HCT116 (cell line): ENCODE results near the gene ELFN2. TPM values are rescaled to one million over a fixed set of nuclear protein-coding genes. Genes with fewer than 3 reads are reported as not detected.
A peak's percentile ranks its signal among the peaks of the same experiment; 100 is the strongest.

Experiments
- ATAC-seq: fragments of 200-7000 bp; cut with Tn5 transposase; 2 replicates; pipeline ENCODE4 v1.9.1; 2020; ENCODE audit warnings: mild to moderate bottlenecking, moderate library complexity
- BruUV-seq: library from RNA; stranded (reverse); fragments of 400-500 nt; replicated peaks from 2 replicates; lab custom pipeline; 2021; lab: Mats Ljungman, UMichigan
- CTCF ChIA-PET: fragments of 300-600 bp; sonication (Branson Sonifier 250); formaldehyde crosslinking; loops from one replicate; lab custom pipeline; 2021; ENCODE audit warnings: antibody characterized with exemption; lab: Charles Lee
- POLR2A ChIA-PET: fragments of 300-600, 350-600 bp; sonication (Branson Sonifier 250); formaldehyde crosslinking; loops from one replicate; lab custom pipeline; 2021; ENCODE audit warnings: antibody characterized with exemption; lab: Charles Lee
- RAD21 ChIA-PET, 2 experiments: fragments of 300-600 bp; sonication (Branson Sonifier 250); formaldehyde crosslinking; loops; one replicate each; lab custom pipeline; 2023; ENCODE audit warnings: low total read pairs in 2 of 2; ENCODE audit not compliant: uncharacterized antibody in 2 of 2, unreplicated experiment in 2 of 2, low non-redundant PET in 1 of 2; lab: Charles Lee
- DNase-seq: peaks from one replicate; pipeline ENCODE4 v3.0.0-alpha.2; 2010; ENCODE audit warnings: low read depth, low spot score
- H2AFZ ChIP-seq: fragments of 200-600 bp; shearing (Covaris generic), sonication (generic); 2 replicates; pipeline ENCODE4 v1.6.1; 2017; ENCODE audit warnings: low read depth, mixed run types, mixed read lengths, antibody characterized with exemption, low read length; ENCODE audit not compliant: poor library complexity, severe bottlenecking
- H3K27ac ChIP-seq: 2 replicates; pipeline ENCODE4 v1.5.1; 2012; ENCODE audit warnings: low read depth, low read length
- H3K27me3 ChIP-seq: fragments of 200-600 bp; sonication (generic); 2 replicates; pipeline ENCODE4 v1.6.1; 2016; ENCODE audit warnings: mixed run types, low read length, mixed read lengths; ENCODE audit not compliant: insufficient read depth
- H3K36me3 ChIP-seq, 2 experiments: fragments of 200-500 bp in 1 of 2; fragments of 200-600 bp in 1 of 2; sonication (Bioruptor generic) in 1 of 2; sonication (generic) in 1 of 2; 2 replicates each; pipeline versions ENCODE4 v1.5.1 to v1.6.1; 2014 to 2016; ENCODE audit warnings: low read length in 2 of 2, inconsistent platforms in 1 of 2, mixed read lengths in 1 of 2, mixed run types in 1 of 2; ENCODE audit not compliant: insufficient read depth in 2 of 2, control insufficient read depth in 1 of 2
- H3K4me1 ChIP-seq, 2 experiments: fragments of 200-600 bp in 1 of 2; sonication (generic) in 1 of 2; 2 replicates each; pipeline versions ENCODE4 v1.5.1 to v1.6.1; 2012 to 2017; ENCODE audit warnings: low read length in 2 of 2, inconsistent platforms in 1 of 2, mild to moderate bottlenecking in 1 of 2, mixed read lengths in 1 of 2, mixed run types in 1 of 2, moderate library complexity in 1 of 2; ENCODE audit not compliant: insufficient read depth in 2 of 2, control insufficient read depth in 1 of 2
- H3K4me2 ChIP-seq: fragments of 200-600 bp; sonication (generic); 2 replicates; pipeline ENCODE4 v1.6.1; 2017; ENCODE audit warnings: mixed run types, low read length, mixed read lengths
- H3K4me3 ChIP-seq, 2 experiments: fragments of 200-600 bp in 1 of 2; sonication (generic) in 1 of 2; replicated peaks in 1 of 2; 2 replicates each; pipeline ENCODE4 v1.5.1; 2011 to 2016; ENCODE audit warnings: low read length in 2 of 2, control low read depth in 1 of 2, low read depth in 1 of 2, mild to moderate bottlenecking in 1 of 2, mixed read lengths in 1 of 2, mixed run types in 1 of 2
- H3K79me2 ChIP-seq: fragments of 200-600 bp; sonication (generic); 2 replicates; pipeline ENCODE4 v1.6.1; 2017; ENCODE audit warnings: mild to moderate bottlenecking, mixed run types, low read length, moderate library complexity, mixed read lengths; ENCODE audit not compliant: insufficient read depth
- H3K9ac ChIP-seq: fragments of 200-600 bp; sonication (generic); 2 replicates; pipeline ENCODE4 v1.6.1; 2016; ENCODE audit warnings: low read length, mixed read lengths
- H3K9me2 ChIP-seq: fragments of 200-600 bp; sonication (generic), shearing (Covaris generic); 2 replicates; pipeline ENCODE4 v1.6.1; 2017; ENCODE audit warnings: mixed run types, mild to moderate bottlenecking, moderate library complexity; ENCODE audit not compliant: insufficient read depth
- H3K9me3 ChIP-seq, 2 experiments: fragments of 200-500 bp in 1 of 2; fragments of 200-600 bp in 1 of 2; sonication (Bioruptor generic) in 1 of 2; sonication (generic) in 1 of 2; 2 replicates each; pipeline ENCODE4 v1.6.1; 2014 to 2017; ENCODE audit warnings: low read length in 2 of 2, mixed read lengths in 2 of 2, inconsistent platforms in 1 of 2, low read depth in 1 of 2, mild to moderate bottlenecking in 1 of 2, mixed run types in 1 of 2, moderate library complexity in 1 of 2; ENCODE audit not compliant: control insufficient read depth in 1 of 2, insufficient read depth in 1 of 2
- H4K20me1 ChIP-seq: fragments of 200-600 bp; sonication (generic), shearing (Covaris generic); 2 replicates; pipeline ENCODE4 v1.6.1; 2017; ENCODE audit warnings: mixed run types, mild to moderate bottlenecking, moderate library complexity; ENCODE audit not compliant: insufficient read depth
- CBX3 ChIP-seq: IDR thresholded peaks from 2 replicates; pipeline ENCODE4 v1.6.1; 2012; ENCODE audit warnings: low read depth
- CEBPB ChIP-seq: IDR thresholded peaks from 2 replicates; pipeline ENCODE4 v1.6.1; 2012; ENCODE audit warnings: low read depth
- ELF1 ChIP-seq: IDR thresholded peaks from 2 replicates; pipeline ENCODE4 v1.6.1; 2012; ENCODE audit warnings: low read depth, borderline replicate concordance
- EZH2 ChIP-seq: fragments of 200-600 bp; sonication (generic); IDR thresholded peaks from 2 replicates; pipeline ENCODE4 v1.6.1; 2017; ENCODE audit warnings: antibody characterized with exemption, mixed run types
- EZH2phosphoT487 ChIP-seq: fragments of 200-600 bp; IDR thresholded peaks from 2 replicates; pipeline ENCODE4 v1.6.1; 2018; ENCODE audit warnings: antibody characterized with exemption, borderline replicate concordance
- FOSL1 ChIP-seq: IDR thresholded peaks from 2 replicates; pipeline ENCODE4 v1.6.1; 2012; ENCODE audit warnings: low read depth
- POLR2A ChIP-seq: IDR thresholded peaks from 2 replicates; pipeline ENCODE4 v1.7.0; 2011; ENCODE audit warnings: borderline replicate concordance; ENCODE audit not compliant: insufficient read depth, insufficient read length; ENCODE audit errors: extremely low read depth
- SP1 ChIP-seq: IDR thresholded peaks from 2 replicates; pipeline ENCODE4 v1.6.1; 2012; ENCODE audit warnings: low read depth
- SRF ChIP-seq: IDR thresholded peaks from 2 replicates; pipeline ENCODE4 v1.6.1; 2012; ENCODE audit warnings: low read depth
- YY1 ChIP-seq: IDR thresholded peaks from 2 replicates; pipeline ENCODE4 v1.6.1; 2011; ENCODE audit warnings: low read length, low read depth, moderate library complexity, mild to moderate bottlenecking; ENCODE audit not compliant: insufficient replicate concordance; ENCODE audit errors: extremely low read depth
- ZBTB33 ChIP-seq: IDR thresholded peaks from 2 replicates; pipeline ENCODE4 v1.6.1; 2011; ENCODE audit warnings: mild to moderate bottlenecking, low read length, moderate library complexity; ENCODE audit not compliant: insufficient replicate concordance; ENCODE audit errors: extremely low read depth
- ZFX ChIP-seq: fragments of 450-650 bp; IDR thresholded peaks from 2 replicates; pipeline ENCODE4 v1.6.1; 2017
- ZNF274 ChIP-seq: fragments of 200-500 bp; sonication (Bioruptor generic); IDR thresholded peaks from 2 replicates; pipeline ENCODE4 v1.6.1; 2014; ENCODE audit warnings: mild to moderate bottlenecking, low read depth, low read length, inconsistent platforms
- intact Hi-C: fragments of 100-400 bp; cut with micrococcal nuclease; formaldehyde crosslinking; loops from 2 replicates; pipeline ENCODE4 v1.10.0; 2022
- total RNA-seq: library from RNA; stranded (reverse); gene quantifications from one replicate; pipeline ENCODE4 v1.2.1, GENCODE V29; 2021; ENCODE audit not compliant: unreplicated experiment
- TF ChIP-seq, protein P1 (sequence below): IDR thresholded peaks from 2 replicates; pipeline ENCODE4 v1.6.1; 2012

Gene ELFN2
- total RNA-seq, 1 experiment from 2014 or later, result 45.4 TPM

DNA sequence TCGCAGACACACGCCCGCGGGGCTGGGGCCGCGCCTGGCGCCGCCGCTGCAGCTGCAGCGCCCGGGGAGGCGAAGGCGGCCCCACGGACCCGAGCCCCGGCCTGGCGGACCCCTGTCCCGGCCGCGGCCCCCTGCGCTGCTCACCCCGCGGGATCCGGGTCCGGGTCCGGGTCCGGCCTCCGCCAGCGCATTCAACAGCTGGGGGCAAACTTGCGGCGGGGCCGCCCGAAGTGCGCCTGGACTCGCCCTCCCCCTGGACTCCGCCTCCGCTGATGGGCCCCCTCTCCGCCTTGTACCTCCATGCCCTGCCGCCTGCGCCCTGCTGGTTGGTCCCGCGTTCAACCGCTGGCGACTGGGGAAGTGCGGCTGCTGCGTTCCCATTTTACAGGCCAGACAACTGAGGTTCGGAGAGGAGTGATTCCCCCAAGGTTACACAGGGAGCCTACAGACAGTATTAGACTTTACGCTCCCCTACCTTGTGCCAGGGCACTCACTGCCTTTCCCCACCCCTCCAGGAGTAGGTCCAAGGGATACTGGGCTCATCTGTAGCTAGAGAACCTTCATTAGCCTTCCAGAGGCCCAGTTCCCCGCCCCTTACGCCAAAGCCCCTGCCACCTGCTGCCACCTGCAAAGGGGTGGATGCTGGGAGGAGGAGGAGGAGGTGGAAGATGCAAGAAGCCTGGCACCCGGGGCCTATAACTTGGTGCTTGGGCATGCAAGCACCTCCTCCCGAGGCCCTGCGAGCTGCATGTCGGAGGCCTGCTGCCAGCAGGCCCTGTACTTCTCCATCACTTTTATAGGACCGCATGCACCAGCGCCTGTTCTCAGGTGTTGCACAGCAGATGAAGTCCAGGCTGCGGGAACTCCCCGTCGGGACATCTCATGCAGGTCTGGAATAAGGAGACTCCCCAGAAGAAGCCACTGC lies 694 bp upstream of the ELFN2 start:
- peak overlapping the region; percentile 70 to 87 for H3K4me3 ChIP-seq
- no peaks in the 10 kb centered on the region for H4K20me1 ChIP-seq
- peaks cover 0 to 6% of the 10 kb centered on the region in 2 experiments; a peak in 1 of 4 replicates for H3K9me3 ChIP-seq
- DNase-seq, result no peak
- peak; percentile 13 for ATAC-seq
- POLR2A ChIA-PET, result no interaction called here
- H3K4me2 ChIP-seq, result peak overlapping the region; percentile 93
- H3K27me3 ChIP-seq, result no peaks in the 10 kb centered on the region
- H3K79me2 ChIP-seq, result peaks cover 52% of the 10 kb centered on the region
- H3K36me3 ChIP-seq, result no peaks in the 10 kb centered on the region
- no peak overlapping the region for H2AFZ ChIP-seq
- CTCF ChIA-PET, result interaction anchor here (1.1 to 5.7 kb wide), 6 partner anchors 11 to 116 kb away, joined by 3 to 47 read pairs (median 8); no protein-coding TSS in a partner anchor
- H3K4me1 ChIP-seq, result peaks cover 44 to 83% of the 10 kb centered on the region in 2 experiments
- H3K27ac ChIP-seq, result peak overlapping the region; percentile 95
- H3K9ac ChIP-seq, result peak overlapping the region; percentile 85
- intact Hi-C loops, result no loop called here
- BruUV-seq, result TSS peak; percentile 30
- RAD21 ChIA-PET, result interaction anchor here in 1 of 2 experiments (2.1 kb wide), 1 partner anchor 111 kb away, joined by 6 read pairs; no protein-coding TSS in a partner anchor
- no peak for TF ChIP-seq POLR2A
- no peak for TF ChIP-seq ZBTB33
- TF ChIP-seq, protein P1, sequence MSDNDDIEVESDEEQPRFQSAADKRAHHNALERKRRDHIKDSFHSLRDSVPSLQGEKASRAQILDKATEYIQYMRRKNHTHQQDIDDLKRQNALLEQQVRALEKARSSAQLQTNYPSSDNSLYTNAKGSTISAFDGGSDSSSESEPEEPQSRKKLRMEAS, result no peak
- no peak for TF ChIP-seq ELF1
- no peak for TF ChIP-seq EZH2phosphoT487
- TF ChIP-seq CBX3, result no peak
- no peak for TF ChIP-seq CEBPB
- no peak for TF ChIP-seq FOSL1
- no peak for TF ChIP-seq SRF
- TF ChIP-seq ZNF274, result no peak
- no peak for TF ChIP-seq EZH2
- no peak for TF ChIP-seq YY1
- TF ChIP-seq ZFX, result no peak
- no peak for TF ChIP-seq SP1
- H3K9me2 ChIP-seq, result no peaks in the 10 kb centered on the region
